ENCODE data around the gene S100A16.

DNA sequence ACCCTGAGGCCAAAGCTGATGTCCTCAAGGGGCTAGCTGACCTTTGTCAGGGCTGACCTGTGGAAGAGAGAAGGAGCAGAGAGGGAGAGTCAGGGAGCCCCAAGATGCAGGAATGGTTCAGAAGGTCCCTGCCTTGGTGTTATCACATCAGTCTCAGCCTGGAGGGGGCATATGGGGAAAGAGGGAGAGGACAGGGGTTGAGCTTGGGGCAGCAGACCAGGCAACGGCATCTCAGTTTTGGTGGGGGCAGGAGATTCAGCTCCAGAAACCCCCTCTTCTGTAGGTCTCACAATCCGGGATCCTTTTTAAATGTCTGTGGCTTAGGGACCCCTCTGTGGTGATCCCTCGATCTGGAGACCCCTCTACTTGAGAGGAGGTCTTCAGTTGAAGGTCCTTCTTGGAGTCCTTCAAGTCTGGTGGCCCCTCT lies 13.6 kb upstream of the S100A16 start:
- TF ChIP-seq, protein P1, sequence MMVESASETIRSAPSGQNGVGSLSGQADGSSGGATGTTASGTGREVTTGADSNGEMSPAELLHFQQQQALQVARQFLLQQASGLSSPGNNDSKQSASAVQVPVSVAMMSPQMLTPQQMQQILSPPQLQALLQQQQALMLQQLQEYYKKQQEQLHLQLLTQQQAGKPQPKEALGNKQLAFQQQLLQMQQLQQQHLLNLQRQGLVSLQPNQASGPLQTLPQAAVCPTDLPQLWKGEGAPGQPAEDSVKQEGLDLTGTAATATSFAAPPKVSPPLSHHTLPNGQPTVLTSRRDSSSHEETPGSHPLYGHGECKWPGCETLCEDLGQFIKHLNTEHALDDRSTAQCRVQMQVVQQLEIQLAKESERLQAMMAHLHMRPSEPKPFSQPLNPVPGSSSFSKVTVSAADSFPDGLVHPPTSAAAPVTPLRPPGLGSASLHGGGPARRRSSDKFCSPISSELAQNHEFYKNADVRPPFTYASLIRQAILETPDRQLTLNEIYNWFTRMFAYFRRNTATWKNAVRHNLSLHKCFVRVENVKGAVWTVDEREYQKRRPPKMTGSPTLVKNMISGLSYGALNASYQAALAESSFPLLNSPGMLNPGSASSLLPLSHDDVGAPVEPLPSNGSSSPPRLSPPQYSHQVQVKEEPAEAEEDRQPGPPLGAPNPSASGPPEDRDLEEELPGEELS (CRISPR knock-in tag; IDR thresholded peaks at IDR 0.05): no peak
- TF ChIP-seq, protein P2, sequence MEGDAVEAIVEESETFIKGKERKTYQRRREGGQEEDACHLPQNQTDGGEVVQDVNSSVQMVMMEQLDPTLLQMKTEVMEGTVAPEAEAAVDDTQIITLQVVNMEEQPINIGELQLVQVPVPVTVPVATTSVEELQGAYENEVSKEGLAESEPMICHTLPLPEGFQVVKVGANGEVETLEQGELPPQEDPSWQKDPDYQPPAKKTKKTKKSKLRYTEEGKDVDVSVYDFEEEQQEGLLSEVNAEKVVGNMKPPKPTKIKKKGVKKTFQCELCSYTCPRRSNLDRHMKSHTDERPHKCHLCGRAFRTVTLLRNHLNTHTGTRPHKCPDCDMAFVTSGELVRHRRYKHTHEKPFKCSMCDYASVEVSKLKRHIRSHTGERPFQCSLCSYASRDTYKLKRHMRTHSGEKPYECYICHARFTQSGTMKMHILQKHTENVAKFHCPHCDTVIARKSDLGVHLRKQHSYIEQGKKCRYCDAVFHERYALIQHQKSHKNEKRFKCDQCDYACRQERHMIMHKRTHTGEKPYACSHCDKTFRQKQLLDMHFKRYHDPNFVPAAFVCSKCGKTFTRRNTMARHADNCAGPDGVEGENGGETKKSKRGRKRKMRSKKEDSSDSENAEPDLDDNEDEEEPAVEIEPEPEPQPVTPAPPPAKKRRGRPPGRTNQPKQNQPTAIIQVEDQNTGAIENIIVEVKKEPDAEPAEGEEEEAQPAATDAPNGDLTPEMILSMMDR (IDR thresholded peaks at IDR 0.05): no peak
- TF ChIP-seq PRRX2 (CRISPR knock-in tag; IDR thresholded peaks at IDR 0.05) (no peak), E2F5 (CRISPR knock-in tag; IDR thresholded peaks at IDR 0.05) (no peak), TEAD4 (CRISPR knock-in tag; IDR thresholded peaks at IDR 0.05) (no peak)

Measured in WTC11 (cell line).